HG03064 (cell line): ENCODE results near the gene SLC23A3.
A peak's percentile ranks its signal among the peaks of the same experiment; 100 is the strongest.
"Not testable (repeated sequence)": the region's sequence is repeated elsewhere in the genome, so short reads cannot be mapped to it uniquely, and the experiment has no call there.

Experiments
- ATAC-seq: cut with Tn5 transposase; IDR thresholded peaks from one replicate; pipeline ENCODE4 v1.9.1; 2021; ENCODE audit warnings: low read depth; ENCODE audit not compliant: unreplicated experiment

SLC23A3 gene

GRCh38 chr2:219205981-219206327 is 36.1 kb upstream of the SLC23A3 start:
- no peak for ATAC-seq

DNA sequence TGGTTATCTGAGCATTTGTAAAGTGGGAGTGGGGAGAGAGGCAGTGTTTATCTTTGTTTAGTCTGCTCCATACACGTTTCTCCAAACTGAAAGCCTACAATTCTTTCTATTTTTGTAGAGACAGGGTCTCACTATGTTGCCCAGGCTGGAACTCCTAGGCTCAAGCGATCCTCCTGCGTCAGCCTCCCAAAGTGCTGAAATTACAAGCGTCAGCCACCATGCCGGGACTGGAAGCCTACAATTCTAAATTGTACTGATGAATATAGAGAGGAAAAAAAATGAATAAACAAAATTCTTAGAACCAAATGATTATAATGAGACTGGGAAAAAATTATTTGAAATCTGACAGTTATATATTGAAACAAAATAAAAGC is 35.3 kb upstream of the SLC23A3 start:
- no peak for ATAC-seq

- ATAC-seq = no peak
These were observed 34.8 kb upstream of the SLC23A3 start for GRCh38 chr2:219204425-219205164.

DNA sequence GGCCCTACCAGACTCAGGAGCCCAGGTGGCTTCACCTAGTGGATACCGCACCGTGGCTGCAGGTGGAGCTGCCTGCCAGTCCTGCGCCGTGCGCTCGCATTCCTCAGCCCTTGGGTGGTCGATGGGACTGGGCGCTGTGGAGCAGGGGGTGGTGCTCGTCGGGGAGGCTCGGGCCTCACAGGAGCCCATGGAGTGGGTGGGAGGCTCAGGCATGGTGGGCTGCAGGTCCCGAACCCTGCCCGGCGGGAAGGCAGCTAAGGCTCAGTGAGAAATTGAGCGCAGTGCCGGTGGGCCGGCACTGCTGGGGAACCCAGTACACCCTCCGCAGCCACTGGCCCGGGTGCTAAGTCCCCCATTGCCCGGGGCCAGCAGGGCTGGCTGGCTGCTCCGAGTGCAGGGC is 31.5 kb upstream of the SLC23A3 start:
- ATAC-seq = not testable (repeated sequence)

DNA sequence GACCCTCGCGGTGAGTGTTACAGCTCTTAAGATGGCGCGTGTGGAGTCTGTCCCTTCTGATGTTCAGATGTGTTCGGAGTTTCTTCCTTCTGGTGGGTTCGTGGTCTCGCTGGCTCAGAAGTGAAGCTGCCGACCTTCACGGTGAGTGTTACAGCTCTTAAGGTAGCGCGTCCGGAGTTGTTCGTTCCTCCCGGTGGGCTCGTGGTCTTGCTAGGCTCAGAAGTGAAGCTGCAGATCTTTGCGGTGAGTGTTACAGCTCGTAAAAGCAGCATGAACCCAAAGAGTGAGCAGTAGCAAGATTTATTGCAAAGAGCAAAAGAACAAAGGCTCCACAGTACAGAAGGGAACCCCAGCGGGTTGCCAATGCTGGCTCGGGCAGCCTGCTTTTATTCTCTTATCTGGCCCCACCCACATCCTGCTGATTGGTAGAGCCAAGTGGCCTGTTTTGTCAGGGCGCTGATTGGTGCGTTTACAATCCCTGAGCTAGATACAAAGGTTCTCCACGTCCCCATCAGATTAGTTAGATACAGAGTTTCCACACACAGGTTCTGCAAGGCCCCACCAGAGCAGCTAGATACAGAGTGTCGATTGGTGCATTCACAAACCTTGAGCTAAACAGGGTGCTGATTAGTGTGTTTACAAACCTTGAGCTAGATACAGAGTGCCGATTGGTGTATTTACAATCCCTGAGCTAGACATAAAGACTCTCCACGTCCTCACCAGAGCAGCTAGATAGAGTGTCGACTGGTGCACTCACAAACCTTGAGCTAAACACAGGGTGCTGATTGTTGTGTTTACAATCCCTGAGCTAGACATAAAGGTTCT is 30.9 kb upstream of the SLC23A3 start:
- ATAC-seq = not testable (repeated sequence)

DNA sequence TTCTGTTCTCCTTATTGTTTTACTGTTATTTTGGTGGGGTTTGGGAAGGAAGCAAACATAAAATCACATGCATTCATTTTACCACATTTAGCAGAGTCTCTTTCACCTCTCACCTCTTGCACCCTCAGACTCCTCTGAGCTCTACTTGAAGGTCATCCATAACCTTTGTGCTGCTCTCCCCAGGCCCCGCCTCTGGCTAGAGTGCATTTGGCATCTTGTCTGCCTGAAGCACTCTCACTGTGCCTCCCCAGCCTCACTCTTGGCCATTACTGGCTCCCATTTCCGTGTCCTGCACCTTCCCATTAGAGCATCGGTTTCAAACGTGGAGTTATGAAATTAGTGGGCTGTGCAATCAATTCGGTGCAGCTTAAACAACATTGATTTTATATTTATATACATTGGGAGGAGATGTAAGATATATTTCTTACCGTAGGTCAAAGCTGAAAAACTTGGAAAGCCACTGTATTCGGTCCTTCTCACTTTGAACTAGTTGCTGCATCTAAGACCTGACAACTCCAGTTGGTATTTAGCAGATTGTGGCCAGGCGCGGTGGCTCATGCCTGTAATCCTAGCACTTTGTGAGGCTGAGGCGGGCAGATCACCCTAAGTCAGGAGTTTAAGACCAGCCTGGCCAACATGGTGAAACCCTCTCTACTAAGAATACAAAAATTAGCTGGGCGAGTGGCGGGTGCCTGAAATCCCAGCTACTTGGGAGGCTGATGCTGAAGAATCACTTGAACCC is 29.8 kb upstream of the SLC23A3 start:
- no peak for ATAC-seq

DNA sequence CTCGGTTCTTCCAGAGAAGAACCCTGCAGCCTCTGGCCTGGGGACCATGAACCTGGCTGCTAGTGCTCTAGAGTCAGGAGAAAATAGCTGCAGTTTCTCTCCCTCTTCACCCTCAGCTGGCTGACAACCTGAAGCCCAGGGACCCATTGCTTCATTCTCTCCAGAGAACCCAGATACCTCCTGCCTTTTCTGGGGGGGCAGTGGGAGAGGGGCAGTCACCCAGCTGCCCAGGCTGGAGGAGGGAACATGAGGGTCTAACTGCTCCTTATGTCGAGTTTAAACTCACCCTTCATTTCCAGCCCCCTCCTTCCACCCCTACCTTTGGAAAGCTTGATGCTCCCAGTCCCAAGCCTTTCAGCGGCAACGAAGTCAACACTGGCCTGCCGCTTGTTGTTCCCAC is 29.1 kb upstream of the SLC23A3 start:
- ATAC-seq = no peak

DNA sequence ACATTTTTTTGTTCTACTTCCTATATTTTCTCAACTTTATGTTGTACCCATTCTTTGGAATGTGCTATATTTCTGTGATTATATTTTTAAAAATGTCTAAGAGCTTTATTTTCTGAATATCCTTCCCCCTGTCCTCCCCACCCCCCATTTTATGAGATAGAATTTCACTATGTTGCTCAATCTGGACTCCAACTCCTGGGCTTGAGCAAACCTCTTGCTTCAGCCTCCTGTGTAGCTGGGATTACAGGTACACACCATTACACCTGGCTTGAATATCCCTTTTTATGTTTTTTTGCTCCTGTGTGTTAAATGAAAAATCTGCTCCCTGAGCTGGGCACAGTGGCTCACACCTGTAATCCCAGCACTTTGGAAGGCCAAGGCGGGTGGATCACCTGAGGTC is 27.6 kb upstream of the SLC23A3 start:
- no peak for ATAC-seq

DNA sequence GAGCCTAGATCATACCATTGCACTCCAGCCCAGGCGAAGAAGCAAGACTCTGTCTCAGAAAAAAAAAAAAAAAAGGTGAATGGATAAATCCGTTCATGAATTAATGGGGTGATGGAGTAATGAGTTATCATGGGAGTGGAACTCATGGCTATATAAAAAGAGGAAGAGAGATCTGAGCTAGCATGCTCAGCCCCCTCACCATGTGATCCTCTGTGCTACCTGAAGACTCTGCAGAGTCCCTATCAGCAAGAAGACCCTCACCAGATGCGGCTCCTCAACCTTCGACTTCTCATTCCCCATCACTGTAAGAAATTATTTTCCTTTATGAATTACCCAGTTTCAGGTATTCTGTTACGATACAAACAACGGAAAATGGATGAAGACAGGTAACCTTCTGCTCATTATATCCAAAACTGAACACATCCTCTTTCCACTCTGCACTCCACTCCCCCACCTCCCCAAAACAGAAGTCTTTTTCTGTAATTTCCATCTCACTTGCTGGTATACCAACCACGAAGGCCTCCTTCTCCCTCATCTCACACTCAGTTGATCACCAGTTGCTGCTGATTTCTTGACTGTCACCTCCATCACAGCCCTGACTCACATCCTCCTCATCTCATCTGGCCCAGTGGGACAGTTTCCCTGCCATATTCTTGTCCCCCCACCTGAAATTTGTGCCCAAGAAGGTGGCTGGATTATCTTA is 17.1 kb upstream of the SLC23A3 start:
- ATAC-seq = no peak

GRCh38 chr2:219184121-219184520 is 14.3 kb upstream of the SLC23A3 start:
- ATAC-seq = no peak

GRCh38 chr2:219183151-219183772 is 13.4 kb upstream of the SLC23A3 start:
- no peak for ATAC-seq

DNA sequence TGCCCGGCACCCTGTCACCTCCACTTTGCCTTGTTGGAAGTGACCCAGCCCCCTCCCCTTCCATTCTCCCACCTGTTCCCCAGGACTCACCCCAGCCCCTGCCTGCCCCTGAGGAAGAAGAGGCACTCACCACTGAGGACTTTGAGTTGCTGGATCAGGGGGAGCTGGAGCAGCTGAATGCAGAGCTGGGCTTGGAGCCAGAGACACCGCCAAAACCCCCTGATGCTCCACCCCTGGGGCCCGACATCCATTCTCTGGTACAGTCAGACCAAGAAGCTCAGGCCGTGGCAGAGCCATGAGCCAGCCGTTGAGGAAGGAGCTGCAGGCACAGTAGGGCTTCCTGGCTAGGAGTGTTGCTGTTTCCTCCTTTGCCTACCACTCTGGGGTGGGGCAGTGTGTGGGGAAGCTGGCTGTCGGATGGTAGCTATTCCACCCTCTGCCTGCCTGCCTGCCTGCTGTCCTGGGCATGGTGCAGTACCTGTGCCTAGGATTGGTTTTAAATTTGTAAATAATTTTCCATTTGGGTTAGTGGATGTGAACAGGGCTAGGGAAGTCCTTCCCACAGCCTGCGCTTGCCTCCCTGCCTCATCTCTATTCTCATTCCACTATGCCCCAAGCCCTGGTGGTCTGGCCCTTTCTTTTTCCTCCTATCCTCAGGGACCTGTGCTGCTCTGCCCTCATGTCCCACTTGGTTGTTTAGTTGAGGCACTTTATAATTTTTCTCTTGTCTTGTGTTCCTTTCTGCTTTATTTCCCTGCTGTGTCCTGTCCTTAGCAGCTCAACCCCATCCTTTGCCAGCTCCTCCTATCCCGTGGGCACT is 12.7 kb upstream of the SLC23A3 start:
- no peak for ATAC-seq

DNA sequence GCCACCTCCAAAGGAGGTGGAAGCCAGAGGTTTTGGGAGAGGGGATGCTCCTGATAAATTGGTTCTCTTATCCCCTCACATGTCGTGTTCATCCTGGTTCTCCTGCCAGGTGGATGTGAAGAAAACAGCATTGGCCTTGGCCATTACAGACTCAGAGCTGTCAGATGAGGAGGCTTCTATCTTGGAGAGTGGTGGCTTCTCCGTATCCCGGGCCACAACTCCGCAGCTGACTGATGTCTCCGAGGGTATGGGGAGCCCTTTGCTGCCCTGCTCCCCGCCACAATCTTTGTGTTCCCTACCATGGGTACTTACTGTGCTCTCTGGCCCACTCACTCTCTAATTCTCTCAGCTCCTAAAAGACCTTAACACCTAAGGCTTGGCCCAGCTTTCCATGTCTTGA is 11.7 kb upstream of the SLC23A3 start:
- ATAC-seq = no peak

GRCh38 chr2:219180961-219181360 is 11.1 kb upstream of the SLC23A3 start:
- no peak for ATAC-seq

- ATAC-seq = no peak
These were observed 10.0 kb upstream of the SLC23A3 start for GRCh38 chr2:219179601-219180465.

DNA sequence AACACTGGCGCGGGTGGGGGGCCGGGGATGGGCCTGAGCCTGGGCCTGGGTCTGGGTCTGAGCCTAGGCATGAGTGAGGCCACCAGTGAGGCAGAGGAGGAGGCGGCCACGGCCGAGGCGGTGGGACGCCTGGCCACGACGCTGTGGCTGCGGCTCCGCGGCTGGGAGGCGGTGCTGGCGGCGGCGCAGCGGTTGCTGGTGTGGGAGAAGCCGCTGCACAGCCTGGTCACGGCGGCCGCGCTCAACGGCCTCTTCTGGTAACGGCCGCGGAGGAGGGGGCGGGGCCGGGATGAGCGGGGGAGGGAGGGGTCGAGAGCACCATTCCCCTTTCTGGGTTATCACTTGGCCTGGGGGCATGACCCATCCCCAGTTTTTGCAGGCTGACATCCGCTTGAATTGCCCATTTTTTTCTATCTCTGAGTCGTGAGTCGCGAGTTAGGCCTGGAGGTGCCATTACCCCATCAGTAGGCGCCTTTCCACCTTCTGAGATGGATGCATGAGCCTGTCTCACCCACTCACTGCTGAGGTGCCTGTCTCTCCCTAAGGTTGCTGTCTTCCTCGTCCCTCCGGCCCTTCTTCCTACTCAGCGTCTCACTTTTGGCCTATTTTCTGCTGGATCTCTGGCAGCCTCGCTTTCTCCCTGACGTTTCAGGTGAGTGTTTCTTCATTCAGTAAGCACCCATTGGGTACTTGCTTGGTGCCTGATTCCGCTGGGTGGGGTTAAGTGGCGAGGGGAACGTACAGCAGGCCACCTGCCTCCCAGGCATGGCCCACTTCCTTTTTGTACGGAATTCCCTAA is 8.7 kb upstream of the SLC23A3 start:
- peak; percentile 15 for ATAC-seq

DNA sequence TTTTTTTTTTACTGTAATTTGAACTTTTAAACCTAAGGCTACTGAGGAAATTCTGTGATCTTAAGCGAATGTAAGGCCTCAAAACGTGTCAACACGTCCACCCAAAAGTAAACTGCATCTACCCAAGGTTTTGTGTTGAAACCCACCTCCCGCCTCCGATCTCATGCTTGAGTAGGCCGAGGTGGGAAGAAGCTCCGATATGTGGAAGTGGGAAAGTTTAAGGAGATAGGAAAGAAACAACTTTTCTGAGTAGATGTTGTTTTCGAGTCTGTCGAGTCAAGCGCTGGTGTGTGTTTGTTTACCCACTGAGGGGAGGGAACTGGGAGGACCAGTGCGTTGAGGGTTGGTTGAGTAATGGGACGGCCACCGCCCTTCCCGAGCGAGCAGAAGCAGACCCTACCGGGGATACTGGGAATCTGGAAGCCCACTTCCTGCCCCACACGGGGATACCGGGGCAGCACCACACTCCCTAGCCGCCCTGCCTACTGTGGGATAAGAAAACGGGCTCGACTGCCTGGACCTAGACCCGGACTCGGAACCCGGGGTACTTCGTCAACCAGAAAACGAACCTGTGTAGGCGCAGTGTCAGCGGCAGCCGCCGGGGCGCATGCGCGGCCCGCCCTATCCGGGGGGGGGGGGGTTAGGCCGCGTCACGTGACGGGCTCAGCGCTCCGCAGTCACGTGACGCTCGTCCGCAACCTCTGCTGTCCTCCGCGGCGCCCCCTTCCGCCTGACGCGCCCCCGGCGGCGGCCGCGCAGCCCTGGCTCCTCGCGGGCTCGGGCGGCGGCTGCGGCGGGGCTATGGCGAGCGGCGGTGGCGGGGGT is 7.9 kb upstream of the SLC23A3 start, which contains the start of gene RETREG2:
TSS of gene RETREG2 (plus strand) at position 724 of the 825 bp plus-strand sequence. CDS start at position 802, 78 bp downstream.
- peak; percentile 36 for ATAC-seq
